HT-29 (cell line): ENCODE data around the gene FCRL4. TPM values are rescaled to one million over a fixed set of nuclear protein-coding genes. Genes with fewer than 3 reads are reported as not detected.

Experiments
- DNase-seq: peaks from one replicate; pipeline ENCODE4 v3.0.0-alpha.2; 2015; ENCODE audit warnings: low spot score
- total RNA-seq: library from RNA; depleted of rRNA; stranded (reverse); fragments of >200 nt; shearing (Covaris generic); gene quantifications from 2 replicates; pipeline ENCODE4 v1.2.3, GENCODE V29; 2014; rRNA removed

Gene FCRL4
- not detected in 2 replicates for total RNA-seq

DNA sequence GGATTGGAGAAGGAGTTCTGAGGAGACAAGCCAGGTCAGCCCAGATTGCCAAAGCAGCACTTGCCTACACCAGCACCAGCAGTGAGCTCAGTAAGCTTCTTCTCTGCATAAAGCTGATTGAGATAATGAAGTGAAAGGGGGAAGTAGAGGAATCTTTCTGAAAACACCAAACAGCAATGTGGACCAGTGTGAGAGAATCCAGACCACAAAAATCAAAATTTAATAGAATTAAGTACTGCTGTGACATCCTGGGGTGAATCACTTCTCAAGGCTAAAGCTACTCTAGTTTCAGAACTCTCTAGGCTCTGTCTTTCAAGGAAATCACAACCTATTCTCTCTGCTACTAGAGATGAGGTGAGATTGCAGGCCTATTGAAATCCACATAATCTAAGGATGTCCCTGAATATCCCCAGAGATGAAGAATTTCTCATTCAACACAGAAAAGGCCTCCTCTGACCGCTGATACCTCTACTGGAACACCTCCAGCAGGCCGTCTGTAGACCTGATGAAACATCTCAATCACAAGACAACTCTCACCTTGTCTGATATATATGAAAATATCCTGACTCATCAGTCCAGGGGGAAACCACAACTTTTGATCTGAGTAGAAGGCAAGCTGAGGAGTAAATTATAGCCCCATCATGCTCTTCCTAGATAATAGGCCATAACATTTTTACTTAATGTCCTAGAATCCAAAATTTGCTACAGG, at the start of gene FCRL4:
TSS of gene FCRL4 (minus strand) at position 127 of the 709 bp plus-strand sequence. CDS start 141 bp downstream, outside the sequence.
- DNase-seq: no peak

DNA sequence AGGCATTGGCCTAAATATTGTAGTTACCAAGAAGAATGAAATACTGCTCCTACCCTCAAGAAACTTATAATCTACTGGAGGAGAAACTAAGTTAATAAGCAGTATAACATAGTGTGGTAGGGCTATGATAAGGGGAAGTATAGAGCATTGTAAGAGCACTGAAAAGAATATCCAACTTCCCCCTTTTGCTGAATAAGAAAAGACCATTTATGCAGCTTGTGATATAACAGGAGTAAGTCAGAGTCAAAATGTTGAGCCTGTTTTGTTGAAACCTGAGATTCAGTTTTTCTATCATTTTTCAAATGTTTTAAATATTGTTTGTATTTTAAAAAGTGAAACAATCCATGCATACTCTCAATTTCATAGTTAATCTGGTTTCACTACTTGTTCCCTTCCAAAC, 48.3 kb upstream of the FCRL4 start:
- no peak for DNase-seq

DNA sequence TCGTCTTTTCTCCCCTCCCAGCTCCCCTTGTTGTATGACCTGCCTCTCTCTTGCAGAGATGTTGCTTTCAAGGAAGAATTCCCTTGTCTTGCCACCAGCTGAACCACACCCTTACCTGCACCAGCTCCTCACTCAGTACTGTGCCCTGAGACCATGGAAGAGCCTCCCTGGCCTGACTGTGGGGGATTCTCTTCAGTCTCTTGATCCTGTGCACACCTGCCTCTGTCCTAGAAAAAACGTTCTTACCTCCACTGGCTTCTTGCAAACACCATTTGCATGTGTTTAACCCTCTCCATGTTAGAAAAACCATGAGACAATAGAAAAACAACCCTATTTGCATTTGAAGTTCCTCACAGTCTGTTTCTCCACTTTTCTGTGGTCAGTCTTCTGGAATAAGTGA, 43.3 kb upstream of the FCRL4 start:
- DNase-seq: no peak

DNA sequence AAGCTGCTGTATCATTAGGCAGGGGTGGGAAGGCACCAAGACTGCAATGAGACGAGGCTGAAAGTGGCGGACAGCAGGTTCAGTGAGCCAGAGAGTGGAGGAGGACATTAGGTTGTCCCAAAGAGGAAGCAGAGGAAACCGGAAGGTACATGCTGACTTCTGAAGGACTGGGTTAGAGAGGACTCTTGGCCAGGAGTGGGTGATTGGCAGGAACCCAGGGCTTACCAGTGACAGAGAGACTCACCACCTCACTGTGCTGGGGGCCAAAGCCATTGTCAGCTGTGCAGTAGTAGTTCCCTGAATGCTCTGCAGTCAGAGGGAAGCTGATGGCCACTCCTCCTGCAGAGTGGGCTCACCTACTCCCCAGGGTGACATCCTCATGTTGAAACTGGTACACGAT, 41.9 kb upstream of the FCRL4 start:
- DNase-seq: no peak

DNA sequence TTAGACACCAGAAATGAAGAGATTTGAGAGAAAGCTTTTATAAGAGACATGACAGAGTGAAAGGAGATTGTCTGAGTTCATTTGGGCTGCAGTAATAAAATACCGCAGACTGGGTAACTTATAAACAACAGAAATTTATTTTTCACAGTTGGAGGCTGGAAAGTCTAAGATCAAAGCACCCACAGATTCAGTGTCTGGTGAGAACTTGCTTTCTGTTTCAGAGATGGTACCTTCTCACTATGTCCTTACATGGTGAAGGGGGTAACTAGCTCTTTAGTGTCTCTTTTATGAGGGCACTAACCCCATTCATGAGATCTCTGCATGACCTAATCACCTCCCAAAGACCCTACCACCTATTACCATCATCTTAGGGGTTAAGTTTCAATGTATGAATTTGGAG, 30.9 kb upstream of the FCRL4 start:
- no peak for DNase-seq

DNA sequence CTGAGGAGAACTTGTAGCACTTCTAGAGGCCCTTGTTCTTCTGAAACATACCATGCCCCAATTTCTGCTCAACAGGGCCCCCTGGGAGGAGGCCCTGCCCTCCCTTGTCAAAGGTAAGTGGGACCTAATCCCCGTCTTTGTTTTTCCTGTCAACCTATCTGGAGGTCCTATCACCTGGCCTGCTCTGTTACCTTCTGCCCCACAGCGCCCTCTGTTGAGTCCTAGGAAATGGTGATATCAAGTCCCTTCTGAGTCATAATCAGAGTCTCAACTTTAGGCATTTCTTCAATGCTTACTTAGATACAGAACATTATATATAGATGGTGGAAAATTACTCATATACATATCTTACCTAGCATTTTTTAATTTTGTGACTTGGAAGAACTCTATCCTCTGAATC, 28.2 kb upstream of the FCRL4 start:
- peak; percentile 47 for DNase-seq

DNA sequence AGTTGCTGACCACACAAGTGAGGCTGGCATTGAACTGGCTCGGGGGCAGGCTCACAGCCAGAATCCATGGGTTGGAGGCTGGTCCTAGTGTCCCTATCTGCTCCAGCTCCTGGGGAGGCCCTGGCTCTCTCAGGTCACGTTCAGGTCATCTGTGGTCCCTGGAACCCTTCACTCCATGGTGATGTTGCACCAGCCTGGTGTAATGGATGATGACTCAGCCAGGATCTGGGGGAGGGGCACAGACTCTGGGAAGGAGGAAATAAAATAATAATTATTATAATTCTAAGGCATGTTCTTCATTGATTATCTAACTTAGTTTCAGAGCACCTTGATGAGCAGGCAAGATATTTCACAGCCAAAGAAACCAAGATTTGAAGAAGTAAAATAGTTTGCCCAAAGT, 26.6 kb upstream of the FCRL4 start:
- no peak for DNase-seq

DNA sequence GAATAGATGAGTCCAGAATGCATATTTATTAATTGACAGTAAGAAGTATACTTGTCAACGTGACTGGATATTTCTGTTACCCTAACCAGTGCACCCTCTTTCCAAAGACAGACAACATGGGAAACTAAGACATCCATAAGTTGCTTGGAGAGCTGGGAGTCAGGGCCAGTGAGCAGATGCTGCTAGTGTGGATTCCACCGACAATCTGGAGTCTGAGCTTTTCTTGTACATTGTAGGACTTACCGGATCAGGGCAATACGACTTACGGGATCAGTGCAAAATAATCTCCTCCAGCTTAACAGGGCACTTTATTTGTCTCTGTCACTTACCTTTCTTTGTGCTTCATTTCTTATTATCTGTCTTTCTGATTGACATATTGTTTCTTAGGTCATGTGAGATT, 24.6 kb upstream of the FCRL4 start:
- DNase-seq: no peak

DNA sequence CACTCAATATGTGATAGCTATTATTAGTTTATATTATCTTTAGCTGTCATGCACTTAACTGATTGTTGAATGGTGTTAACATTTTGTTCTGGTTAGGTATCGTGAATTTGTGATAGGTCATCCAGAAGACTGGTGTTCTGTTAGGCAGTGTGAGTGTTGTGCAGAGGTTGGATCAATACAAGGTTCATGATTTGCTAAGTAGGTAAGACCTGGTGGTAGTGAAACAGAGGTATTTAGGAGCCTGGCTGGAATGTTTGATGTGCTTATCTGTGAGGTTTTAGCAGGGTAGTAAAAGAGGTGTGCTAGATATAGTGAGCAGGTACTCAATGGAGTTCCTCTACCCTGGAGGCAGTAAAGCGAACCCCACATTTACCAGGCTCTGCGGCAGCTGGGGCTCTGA, 20.3 kb upstream of the FCRL4 start:
- DNase-seq: no peak

DNA sequence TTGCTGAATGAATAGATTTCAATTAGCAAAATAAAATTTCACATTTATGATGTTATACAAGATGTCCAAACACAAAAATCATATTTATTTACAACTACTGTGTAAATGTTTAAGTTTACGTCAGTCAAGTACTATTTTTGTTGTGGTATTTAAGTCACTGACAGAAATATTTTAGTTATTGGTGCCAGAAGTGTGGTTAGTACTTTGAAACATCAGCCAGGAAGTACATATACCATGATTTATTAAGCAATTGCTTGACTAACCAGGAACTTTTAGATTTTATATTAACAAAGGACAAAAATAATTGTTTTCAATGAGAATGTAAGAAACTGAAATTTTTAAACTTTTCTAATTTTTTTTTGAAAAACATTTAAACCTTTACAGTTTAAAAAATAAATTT, 2.4 kb upstream of the FCRL4 start:
- DNase-seq: no peak

DNA sequence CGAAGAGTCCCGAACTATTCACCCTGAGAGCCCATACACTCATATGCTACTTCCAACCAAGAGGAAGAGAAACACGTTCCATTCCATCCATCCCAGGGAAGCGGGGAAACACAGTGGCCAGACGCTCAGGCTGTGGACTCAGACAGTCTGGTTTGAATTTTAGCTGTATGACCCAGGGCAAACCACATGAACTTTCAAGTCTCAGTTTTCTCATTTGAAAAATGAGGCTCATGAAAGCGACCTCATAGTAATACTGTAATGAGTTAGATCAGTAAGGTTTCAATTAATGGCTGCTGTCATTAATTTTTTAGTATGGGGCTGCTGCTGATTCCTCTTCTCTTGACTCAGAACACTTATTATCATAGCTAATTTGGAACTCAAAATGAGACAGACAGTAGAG, 1.5 kb downstream of the FCRL4 start:
- DNase-seq: no peak

DNA sequence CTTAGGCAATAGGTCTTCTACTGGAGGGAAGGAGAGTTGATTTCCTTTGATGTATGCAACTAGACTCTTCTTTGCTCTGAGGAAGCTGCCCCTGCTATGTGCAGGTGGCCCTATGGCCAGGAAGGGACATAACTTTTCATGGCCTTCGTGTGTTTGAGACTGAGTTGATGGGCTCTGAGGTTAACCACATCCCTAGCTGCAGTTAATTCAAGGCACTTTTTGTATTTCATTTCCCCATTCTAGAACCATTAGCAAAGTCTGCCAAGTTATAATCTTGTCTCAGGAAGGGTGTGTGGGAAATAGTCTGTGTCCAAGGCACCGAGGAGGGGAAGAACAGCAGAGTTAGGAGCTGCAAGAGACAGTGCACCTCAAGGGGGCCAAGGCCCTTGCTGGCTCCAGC, 2.5 kb downstream of the FCRL4 start:
- no peak for DNase-seq

DNA sequence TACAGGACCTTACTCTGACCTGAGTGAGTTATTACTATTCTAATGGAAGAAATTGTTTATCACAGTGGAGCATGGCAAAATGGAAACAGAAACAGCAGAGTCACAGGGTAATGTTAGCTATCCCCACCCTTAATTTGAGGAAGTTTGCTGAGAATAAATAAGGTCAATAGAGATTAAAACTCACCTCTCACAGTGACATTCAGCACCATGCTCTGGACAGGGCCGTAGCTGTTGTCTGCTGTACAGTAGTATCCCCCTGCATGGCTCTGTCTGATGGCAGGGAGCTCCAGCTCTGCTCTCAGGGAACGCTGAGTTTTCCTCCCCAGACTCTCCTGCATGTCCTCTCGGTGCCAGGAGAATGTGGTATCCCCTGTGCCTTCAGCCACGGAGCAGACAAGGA, 11.9 kb downstream of the FCRL4 start:
- DNase-seq: no peak

DNA sequence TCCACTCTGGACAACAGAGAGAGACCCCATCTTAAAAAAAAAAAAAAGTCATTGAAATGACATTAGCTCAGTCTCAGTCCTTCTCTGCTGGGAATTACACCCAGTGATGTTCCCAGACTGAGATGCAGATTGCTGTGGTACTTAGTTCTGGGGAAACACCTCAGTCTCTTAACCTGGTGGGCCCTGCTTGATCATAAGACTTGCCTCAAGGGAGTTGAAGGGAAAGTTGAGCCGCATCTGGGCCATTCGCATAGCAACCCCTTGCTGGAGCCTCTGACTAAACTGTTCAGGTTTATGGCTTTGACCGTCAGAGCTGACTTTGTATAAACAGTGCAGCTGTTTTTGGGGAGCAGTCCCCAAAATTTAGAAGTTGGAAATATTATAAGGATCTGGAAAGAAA, 13.4 kb downstream of the FCRL4 start:
- DNase-seq: no peak

DNA sequence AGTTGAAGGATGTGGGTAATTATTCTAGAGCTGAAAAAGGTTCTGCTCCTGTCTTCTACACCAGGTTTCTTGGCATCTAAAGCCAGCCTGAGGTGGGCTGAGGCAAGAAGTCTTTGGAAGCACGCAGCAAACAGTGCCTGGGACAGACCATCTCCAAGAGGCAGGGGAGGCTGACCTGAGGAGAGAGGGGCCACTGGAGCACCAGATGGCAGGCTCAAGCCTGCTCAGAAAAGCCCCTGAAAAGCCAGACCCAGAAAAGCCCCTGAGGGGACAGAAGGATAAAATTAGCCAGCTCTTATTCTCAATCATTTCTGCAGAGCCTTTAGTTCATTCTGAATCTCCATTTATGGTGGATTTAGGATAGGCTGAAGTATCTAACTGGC, 17.1 kb downstream of the FCRL4 start:
- DNase-seq: no peak

DNA sequence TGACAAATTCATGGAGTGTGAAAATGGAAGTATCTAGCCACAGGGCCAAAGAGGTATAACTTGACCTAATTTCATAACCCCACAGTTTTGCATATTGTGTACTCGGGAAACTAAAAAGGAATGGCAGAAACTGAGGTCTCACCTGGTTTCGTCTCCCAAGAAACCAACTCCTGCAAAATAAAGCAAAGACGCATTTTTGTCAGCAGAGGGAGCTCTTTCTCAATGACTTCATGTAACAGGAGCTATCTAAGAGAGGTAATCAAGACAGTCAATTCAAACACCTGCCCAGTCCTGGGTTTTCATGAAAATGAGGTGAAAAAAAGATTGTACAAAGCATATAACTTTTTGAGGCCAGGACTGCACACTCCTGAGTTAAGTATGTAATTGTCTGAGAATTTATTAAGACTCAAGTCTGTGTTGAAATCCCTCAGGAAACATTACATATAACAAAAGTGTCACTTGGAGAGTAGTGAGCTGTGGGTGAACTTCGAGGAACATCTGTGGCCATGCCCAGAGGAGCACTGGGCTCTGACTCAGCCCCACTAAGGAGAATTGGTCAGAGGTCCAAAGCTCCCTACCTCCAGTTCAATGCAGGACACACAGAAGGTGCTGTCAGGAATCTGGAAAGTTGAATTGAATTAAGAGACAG, 17.6 kb downstream of the FCRL4 start:
- peak; percentile 80 for DNase-seq

DNA sequence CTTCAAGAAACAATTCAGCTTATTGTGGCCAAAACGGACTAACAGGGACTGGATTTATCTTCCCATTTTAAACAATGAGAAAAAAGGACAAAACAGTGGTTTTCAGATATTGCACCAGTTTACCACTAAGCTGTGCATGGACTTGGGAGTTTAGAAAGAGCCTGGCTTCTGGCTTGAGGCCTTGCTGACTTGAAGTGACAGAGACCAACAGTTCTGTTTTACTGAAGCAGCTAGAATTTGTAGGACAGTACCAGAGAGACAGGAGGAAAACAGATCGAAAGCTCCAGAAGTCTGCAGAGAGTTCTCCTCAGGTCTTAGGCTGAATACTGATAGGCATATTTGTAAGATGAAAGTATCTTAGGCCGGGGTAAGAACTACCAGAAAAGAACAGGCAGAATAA, 20.5 kb downstream of the FCRL4 start:
- no peak for DNase-seq

DNA sequence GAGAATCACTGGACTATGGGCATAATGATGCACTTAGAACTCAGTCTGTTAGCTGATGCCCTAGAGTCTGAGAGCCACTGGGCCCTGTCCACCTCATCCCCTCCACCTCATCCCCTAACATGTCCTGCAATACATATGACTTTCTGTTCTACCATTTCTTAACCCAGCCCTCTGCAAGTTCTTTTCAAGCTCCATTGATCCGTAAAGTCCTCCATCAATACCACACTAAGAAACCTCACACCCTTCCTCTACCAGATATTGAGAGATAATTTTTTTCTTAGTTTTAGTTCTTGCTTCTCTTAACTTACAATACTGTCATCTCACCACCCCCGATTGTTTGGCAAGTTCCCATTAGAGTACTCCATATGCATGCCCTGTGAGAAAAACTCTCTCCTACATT, 22.1 kb downstream of the FCRL4 start:
- DNase-seq: no peak

DNA sequence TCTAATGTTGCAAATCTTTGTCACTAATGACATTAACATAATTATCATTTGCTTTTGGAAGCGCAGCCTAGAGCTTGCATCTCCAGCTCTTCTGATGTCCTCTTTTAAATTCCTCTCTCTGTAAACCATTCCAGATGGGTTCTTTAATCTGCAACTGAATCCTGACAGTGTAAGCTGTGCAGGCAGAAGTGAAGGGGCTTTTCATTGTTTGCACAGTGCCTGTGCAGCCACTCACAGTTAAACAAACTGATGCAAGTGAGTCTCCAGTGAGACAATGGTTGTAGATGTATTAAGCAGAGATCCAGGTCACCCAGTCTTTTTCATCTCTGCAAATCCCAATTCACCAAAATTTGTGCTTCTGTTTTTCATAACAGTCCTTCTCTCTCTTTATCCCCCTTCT, 23.0 kb downstream of the FCRL4 start:
- no peak for DNase-seq

DNA sequence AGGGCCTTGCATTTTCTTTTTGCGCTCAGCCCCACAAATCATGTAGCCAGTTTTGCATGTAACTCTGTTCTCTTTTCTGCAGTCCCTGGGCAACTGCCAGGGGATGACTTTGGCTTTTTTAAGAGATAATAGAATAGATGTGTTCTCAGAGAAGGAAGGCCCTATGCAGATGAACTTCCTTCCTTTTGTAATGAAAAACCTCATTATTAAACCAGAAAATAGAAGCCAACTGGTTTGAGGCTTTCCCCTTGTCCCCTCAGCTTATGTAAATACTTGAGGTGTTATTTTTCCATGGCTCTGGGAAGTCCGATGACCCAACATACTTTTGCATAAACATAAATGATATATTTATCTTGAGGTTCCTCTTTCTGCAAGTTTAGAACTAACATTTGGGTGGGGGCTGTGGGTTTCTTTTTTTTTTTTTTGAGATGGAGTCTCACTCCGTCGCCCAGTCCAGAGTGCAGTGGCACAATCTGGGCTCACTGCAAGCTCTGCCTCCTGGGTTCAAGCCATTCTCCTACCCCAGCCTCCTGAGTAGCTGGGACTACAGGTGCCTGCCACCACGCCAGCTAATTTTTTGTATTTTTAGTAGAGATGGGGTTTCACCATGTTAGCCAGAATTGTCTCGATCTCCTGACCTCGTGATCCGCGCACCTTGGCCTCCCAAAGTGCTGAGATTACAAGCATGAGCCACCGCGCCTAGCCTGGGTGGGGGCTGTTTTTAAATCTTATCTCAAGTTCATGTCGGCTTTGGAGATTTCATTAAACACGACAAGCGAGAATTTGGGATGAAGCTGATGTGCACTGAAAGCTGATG, 31.2 kb downstream of the FCRL4 start:
- no peak for DNase-seq

DNA sequence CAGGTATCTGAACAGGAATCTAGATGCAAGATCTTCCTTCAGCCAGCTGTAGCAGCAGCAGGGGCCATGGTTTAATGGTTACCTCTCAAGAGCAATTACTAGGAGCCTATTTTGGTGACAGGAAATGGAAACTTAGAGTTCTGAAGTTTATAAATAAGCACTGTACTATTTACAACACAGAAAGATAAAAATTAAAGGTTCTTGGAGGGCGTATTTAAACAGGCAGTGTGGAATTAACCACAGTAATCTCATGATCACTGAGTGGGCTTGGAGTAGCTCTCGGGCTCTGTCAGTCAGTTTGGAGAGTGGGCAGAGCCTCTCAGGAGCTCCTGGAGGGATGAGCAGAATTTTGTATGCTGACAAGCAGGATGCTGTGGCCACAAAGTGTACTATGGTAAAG, 35.4 kb downstream of the FCRL4 start:
- no peak for DNase-seq

DNA sequence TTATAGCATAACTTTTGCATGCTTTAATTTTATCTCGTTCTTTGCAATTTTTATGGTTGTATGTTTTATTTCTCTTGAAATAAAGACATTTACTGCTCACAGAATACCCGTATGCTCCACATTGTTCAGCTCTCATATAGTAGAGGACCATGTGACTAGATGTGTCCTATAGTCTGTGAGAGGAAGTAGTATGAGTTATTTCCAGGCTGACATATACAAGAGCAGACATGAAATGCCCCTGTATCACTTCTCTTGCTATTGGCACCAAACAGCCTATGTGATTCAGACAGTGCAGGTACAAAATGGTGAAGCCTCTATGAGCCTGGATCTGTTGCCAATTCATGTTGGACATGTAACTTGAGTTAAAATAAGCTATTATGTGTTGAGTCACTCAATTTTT, 39.8 kb downstream of the FCRL4 start:
- no peak for DNase-seq
